Smooth muscle cell of the pulmonary artery (primary cell): ENCODE results near the gene CCDC15. TPM values are rescaled to one million over a fixed set of nuclear protein-coding genes. Genes with fewer than 3 reads are reported as not detected.

Experiments used
- total RNA-seq: library from RNA; depleted of rRNA; stranded (reverse); fragments of >200 nt; gene quantifications from 2 replicates; pipeline ENCODE4 v1.2.3, GENCODE V29; 2014

The CCDC15 gene
- total RNA-seq = 0.99 and 1.3 TPM in 2 replicates

GRCh38 chr11:124953753-124954589 lies at the start of gene CCDC15:
CCDC15 (plus strand) TSS chr11:124954202; CDS start chr11:124954733, 531 bp downstream.

GRCh38 chr11:124918950-124919349 lies 35.1 kb upstream of the CCDC15 start, which contains the start of gene HEPN1:
HEPN1 (plus strand) TSS chr11:124919250.

GRCh38 chr11:124935548-124936514 lies 18.2 kb upstream of the CCDC15 start, which contains the start of gene HEPACAM:
HEPACAM (minus strand) TSS chr11:124936047; CDS start chr11:124936006, 41 bp downstream.

GRCh38 chr11:125062931-125063428 lies 109.0 kb downstream of the CCDC15 start, which contains the start of gene SLC37A2:
SLC37A2 (plus strand) TSS chr11:125063305; CDS start chr11:125063368, 63 bp downstream.

Other genes with a start within 250 kb of the CCDC15 start
- gene NRGN, start 214.3 kb upstream of the CCDC15 start, total RNA-seq = 0.17 and 0.20 TPM in 2 replicates
- not detected in 2 replicates for gene VSIG2, start 201.9 kb upstream of the CCDC15 start, total RNA-seq
- gene ESAM, start 191.9 kb upstream of the CCDC15 start, total RNA-seq = 2.9 and 5.5 TPM in 2 replicates
- gene MSANTD2, start 153.8 kb upstream of the CCDC15 start, total RNA-seq = 7.8 and 7.9 TPM in 2 replicates
- 1.6 and 4.2 TPM in 2 replicates for gene ROBO3, start 88.8 kb upstream of the CCDC15 start, total RNA-seq
- gene ROBO4, start 56.3 kb upstream of the CCDC15 start, total RNA-seq = 0.36 and 1.2 TPM in 2 replicates
- not detected in 2 replicates for gene HEPN1, start 35.0 kb upstream of the CCDC15 start, total RNA-seq
- gene HEPACAM, start 18.2 kb upstream of the CCDC15 start, total RNA-seq = not detected in 2 replicates
- 0.13 and 1.7 TPM in 2 replicates for gene SLC37A2, start 109.1 kb downstream of the CCDC15 start, total RNA-seq
- gene TMEM218, start 157.4 kb downstream of the CCDC15 start, total RNA-seq = 24.6 and 25.9 TPM in 2 replicates
- gene PKNOX2, start 210.5 kb downstream of the CCDC15 start, total RNA-seq = 6.2 and 10.4 TPM in 2 replicates